Measurements from ENCODE around the gene TEX13D.
"Not testable (repeated sequence)": the region's sequence is repeated elsewhere in the genome, so short reads cannot be mapped to it uniquely, and the experiment has no call there.

The TEX13D gene

DNA sequence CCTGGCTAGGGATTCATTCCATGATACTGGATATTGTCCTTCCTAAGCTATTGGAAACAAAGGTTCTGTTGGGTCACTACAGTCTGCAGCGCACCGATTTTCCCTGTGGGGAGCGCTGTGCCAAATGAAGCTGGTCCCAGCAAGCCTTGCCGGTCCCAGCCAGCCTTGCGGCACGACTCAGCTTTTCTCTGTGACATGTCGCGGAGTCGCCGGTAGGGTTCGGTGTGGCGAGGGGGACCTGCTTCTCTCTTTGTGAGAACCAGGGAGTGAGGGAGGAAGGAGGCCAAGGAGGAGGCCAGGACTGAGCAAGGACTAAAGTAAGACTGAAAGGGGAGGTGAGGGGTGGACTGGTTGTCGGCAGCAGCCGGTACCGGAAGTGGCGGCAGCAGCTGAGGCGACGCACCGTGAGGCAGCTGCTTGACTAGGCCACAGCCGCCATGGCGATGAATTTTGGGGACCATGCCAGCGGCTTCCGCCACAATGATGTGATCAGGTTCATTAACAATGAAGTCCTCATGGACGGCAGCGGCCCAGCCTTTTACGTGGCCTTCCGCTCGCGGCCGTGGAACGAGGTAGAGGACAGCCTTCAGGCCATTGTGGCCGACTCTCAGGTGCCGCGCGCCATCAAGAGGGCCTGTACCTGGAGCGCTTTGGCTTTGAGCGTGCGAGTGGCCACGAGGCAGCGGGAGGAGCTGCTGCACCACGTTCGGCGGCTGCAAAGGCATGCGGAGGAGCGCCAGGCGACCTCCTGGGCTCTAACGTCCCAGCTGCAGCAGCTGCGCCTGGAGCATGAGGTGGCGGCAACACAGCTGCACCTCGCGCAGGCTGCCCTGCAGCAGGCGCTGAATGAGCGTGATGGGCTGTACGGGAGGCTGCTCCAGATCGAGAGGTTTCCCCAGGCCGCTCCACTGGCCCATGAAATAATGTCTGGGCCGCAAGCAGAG lies at the start of gene TEX13D:
TEX13D (plus strand) TSS at position 180 of the 944 bp plus-strand sequence; CDS start at position 438, 258 bp downstream.
- in situ Hi-C loops (cut with MboI; ENCODE audit: low sequenced_read_pairs), result no loop called here

- in situ Hi-C loops (cut with MboI; ENCODE audit: low sequenced_read_pairs), result no loop called here
Observed at GRCh38 chrX:124289443-124289842, 43.0 kb upstream of the TEX13D start.

- in situ Hi-C loops (cut with MboI; ENCODE audit: low sequenced_read_pairs), result no loop called here
Observed at GRCh38 chrX:124293810-124294209, 38.6 kb upstream of the TEX13D start.

GRCh38 chrX:124299323-124299722 lies 33.1 kb upstream of the TEX13D start:
- in situ Hi-C loops (cut with MboI; ENCODE audit: low sequenced_read_pairs), result not testable (repeated sequence)

DNA sequence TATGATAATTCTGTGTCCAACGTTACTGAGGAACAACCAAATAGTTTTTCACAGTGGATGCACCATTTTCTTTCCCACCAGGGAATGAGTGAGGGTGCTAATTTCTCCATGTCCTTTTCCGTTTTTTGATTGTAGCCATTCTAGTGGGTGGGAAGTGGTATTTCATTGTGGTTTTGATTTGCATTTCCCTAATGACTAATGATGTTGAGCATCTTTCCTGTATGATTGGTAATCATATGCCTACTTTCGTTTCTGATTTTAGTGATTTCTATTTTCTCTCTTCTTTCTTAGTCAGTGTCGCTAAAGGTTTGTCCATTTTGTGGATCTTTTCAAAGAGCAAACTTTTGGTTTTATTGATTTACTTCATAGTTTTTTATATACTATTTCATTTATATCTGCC lies 32.1 kb upstream of the TEX13D start:
- in situ Hi-C loops (cut with MboI; ENCODE audit: low sequenced_read_pairs), result no loop called here

- in situ Hi-C loops (cut with MboI; ENCODE audit: low sequenced_read_pairs), result no loop called here
Observed at GRCh38 chrX:124307253-124307907, 25.1 kb upstream of the TEX13D start.

DNA sequence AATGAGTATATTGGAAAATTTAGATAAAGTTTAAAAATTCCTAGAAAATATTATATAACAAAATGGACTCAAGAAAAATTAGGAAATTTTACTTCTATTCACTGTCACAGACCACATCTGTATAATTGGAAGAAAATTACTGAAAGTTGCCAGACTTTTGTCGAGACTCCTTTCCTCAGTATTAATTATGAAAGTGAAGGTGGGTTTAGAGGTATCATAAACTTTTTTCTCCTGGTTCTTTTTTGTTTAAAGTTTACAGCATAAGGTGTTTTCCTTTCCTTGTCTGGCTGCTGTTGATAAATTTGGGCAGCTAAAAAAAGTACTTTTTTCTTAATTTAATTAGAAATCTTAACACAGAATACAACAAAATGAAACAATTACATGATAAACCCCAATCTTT lies 6.7 kb upstream of the TEX13D start:
- in situ Hi-C loops (cut with MboI; ENCODE audit: low sequenced_read_pairs), result no loop called here

GRCh38 chrX:124328765-124329164 lies 3.7 kb upstream of the TEX13D start:
- in situ Hi-C loops (cut with MboI; ENCODE audit: low sequenced_read_pairs), result no loop called here

GRCh38 chrX:124333862-124334261 lies 1.4 kb downstream of the TEX13D start:
- in situ Hi-C loops (cut with MboI; ENCODE audit: low sequenced_read_pairs), result no loop called here

DNA sequence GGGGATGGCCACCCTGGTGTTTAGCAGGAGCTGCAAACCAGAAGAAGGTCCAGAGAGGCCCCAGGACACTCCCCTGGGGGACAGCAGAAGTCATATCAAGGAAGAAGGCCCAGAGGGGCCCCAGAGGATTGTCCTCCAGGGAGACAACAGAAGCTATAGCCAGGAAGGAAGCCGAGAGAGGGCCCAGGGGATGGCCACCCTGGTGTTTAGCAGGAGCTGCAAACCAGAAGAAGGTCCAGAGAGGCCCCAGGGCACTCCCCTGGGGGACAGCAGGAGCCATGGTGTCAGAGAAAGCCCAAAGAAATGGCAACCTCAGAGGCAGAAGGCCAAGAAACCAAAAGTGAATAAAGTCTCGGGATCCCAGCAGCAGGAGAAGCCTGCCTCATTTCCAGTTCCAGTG lies 2.1 kb downstream of the TEX13D start:
- in situ Hi-C loops (cut with MboI; ENCODE audit: low sequenced_read_pairs), result not testable (repeated sequence)

DNA sequence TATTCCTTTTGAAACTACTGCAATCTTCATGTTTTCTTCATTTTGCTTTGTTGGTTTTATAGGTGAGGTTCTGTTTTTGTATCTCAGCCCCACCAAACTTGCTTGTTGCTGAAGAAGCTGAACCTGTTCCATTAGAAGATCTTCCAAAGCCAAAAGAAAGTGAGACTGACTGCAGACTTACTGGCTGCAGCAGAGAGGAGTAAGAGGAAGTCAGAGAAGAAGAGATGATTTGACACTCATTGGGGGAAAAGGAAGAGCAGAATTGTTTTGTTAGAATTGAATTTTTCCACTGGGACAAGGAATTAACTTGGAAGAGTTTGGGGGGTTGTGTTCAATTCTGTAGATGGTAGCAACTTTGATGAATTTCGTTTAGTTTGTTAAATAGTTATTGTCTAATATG lies 3.1 kb downstream of the TEX13D start:
- in situ Hi-C loops (cut with MboI; ENCODE audit: low sequenced_read_pairs), result no loop called here

DNA sequence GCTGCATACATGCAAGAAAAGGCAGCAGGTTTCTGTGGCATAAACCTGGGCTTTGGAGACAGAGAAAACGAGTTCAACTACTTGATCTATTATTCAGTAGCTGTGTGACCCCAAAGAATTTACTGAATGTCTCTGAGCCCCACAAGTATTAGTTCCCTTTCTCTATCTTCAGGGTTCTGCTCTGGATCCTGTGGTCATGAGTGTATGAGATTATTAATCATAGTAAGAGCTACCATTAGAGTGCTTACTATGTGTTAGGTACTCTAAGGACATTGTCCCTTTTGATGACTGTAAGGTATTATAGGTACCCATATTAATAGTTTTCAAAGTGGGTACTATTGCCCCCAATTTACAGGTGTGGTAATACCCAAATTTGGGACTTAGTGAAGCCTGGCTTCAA lies 5.5 kb downstream of the TEX13D start:
- in situ Hi-C loops (cut with MboI; ENCODE audit: low sequenced_read_pairs), result no loop called here

GRCh38 chrX:124338733-124339514 lies 6.5 kb downstream of the TEX13D start:
- in situ Hi-C loops (cut with MboI; ENCODE audit: low sequenced_read_pairs), result no loop called here

DNA sequence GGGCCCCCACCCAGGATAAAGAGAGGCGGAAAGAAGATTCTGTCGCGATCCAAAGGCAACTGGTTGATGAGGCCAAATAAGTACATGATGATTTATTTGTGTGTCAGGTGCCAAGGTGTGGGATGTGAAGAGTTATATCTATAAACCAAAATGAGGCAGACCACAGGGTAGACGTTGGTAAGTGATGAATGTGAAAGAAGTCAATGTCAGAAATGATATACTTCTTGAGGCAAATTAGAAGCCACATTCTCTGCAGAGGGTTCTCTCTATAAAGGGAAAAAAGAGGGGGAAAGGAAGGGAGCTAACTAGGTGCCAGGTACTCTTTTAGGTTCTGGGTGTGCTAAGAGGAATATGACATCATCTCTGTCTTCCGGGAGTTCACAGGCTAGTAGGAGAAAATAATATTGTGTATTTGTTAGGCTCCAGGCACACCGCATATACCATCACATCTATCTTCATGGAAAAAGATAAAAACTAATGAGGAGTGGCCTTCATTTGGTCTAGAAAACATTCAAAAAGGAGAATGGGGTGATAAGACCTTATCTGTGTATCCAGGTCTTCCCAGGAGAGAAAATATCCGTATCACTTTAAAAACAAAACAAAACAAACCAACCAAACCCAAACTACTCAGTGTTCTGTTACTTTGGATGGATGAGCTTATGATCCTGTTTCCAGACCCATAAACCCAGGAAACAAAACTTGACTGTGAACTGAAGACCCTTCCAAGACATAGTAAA lies 9.1 kb downstream of the TEX13D start:
- in situ Hi-C loops (cut with MboI; ENCODE audit: low sequenced_read_pairs), result no loop called here

DNA sequence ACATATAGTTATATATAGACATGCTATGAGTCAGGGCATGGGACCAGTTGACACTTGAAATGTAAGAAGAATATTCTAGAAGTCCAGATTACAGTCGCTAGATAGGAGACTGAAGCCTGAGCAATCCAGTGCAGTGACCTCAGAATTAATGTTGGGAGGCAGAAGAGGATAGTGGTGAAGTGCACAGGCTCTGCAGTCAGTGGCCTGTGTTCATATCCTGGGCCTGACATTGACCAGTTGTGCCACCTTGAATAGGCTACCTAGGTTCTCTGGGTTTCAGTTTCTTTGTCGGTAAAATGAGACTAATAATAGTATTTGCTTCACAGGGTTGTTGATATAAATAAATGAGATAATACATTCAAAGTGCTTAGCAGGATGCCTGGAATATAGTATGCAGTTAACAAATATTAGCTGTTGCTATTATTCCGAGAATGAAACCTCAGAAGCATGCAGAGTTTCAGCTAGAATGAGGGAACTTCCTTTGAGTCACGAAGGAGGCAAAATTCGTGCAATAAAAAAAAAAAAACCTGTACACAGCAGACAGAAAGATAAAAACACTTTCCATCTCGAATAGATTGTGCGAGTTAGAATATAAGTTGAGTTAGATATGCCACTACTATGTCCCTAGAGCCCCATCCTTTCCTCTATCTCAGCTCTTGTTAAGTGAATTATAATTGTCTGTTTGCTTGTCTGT lies 9.9 kb downstream of the TEX13D start:
- in situ Hi-C loops (cut with MboI; ENCODE audit: low sequenced_read_pairs), result no loop called here

GRCh38 chrX:124343016-124343415 lies 10.6 kb downstream of the TEX13D start:
- in situ Hi-C loops (cut with MboI; ENCODE audit: low sequenced_read_pairs), result no loop called here

GRCh38 chrX:124344246-124344645 lies 11.8 kb downstream of the TEX13D start:
- in situ Hi-C loops (cut with MboI; ENCODE audit: low sequenced_read_pairs), result no loop called here

GRCh38 chrX:124346117-124346876 lies 13.8 kb downstream of the TEX13D start, which contains the start of gene SH2D1A:
Gene SH2D1A, plus strand, starts transcription at chrX:124346563. Its CDS starts 80 bp downstream, at chrX:124346643.
- in situ Hi-C loops (cut with MboI; ENCODE audit: low sequenced_read_pairs), result no loop called here

GRCh38 chrX:124346877-124347241 lies 14.4 kb downstream of the TEX13D start:
- in situ Hi-C loops (cut with MboI; ENCODE audit: low sequenced_read_pairs), result no loop called here

Measured in hTERT RPE-1 (cell line).